Measurements from ENCODE around the gene ARPC5L. TPM values are rescaled to one million over a fixed set of nuclear protein-coding genes. Genes with fewer than 3 reads are reported as not detected.
"Not testable (repeated sequence)": the region's sequence is repeated elsewhere in the genome, so short reads cannot be mapped to it uniquely, and the experiment has no call there.

Gene ARPC5L
- total RNA-seq, 2 experiments from 2014 or later, result 116 to 121 TPM

DNA sequence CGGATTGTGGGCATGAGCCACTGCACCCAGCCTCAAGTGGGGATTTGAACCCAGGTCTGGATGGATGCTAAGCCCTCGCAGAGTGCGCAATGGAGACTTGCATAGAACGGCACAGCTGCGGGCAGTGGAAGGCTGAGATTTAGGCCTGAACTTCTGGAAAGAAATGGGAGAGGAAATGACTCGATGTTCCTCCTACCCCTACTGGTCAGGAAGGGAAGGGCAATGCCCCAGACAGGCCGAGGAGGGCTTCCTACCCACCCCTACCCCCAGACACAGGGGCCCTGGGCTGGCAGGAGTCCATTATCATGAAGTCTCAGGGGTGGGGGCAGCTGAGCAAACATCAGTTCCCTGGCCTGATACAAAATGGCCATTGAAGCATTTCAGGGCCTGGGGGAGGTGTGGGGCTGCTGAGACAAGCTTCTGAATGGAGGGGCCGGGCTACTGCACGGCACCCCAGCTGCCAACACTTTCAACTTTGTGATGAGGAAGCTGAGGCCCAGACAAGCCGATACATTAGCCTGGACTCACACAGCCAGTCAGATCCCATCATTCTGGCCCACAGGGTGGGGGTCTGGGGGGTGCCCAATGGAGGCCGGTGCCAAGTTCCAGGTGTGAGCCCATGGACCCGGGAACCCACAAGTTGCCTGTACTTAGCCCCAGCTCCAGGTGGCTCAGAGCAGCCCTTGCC is 22.2 kb upstream of the ARPC5L start:
- ChIA-PET POLR2A (no interaction called here), CTCF (interaction anchor here (4.1 kb wide), 1 partner anchor 13 kb away, joined by 21 read pairs; the partner anchor contains the start of gene WDR38)

DNA sequence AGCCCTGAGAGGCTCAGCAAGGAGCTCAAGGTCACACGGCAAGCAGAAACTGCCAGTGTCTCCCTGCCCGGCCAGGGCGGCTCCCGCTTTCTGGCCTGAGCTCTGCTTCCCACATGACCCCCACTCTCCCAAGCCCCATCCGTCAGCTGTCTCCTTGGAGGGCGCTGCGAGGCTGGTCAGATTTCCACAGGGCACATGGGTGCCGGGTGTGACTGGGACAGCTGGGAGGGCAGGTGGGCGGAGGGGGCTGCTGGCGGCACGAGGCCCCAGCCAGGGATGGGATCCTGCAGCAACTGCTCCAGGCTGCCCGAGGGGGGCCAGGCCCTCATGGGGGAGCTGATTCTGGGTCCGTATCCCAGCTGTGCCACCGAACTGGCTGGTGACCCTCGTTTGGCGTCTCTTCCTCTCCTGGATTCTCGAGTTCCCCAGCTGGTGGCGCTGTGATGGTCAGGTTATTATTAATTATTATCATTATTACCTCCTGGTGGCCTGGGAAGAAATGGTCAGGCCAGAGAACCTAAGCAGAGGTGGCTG is 21.6 kb upstream of the ARPC5L start:
- POLR2A ChIA-PET, result no interaction called here
- CTCF ChIA-PET, result interaction anchor here (1.3 to 4.1 kb wide), 3 partner anchors 12 to 61 kb away, joined by 4 to 21 read pairs (median 6); partner anchors contain the start of gene WDR38

DNA sequence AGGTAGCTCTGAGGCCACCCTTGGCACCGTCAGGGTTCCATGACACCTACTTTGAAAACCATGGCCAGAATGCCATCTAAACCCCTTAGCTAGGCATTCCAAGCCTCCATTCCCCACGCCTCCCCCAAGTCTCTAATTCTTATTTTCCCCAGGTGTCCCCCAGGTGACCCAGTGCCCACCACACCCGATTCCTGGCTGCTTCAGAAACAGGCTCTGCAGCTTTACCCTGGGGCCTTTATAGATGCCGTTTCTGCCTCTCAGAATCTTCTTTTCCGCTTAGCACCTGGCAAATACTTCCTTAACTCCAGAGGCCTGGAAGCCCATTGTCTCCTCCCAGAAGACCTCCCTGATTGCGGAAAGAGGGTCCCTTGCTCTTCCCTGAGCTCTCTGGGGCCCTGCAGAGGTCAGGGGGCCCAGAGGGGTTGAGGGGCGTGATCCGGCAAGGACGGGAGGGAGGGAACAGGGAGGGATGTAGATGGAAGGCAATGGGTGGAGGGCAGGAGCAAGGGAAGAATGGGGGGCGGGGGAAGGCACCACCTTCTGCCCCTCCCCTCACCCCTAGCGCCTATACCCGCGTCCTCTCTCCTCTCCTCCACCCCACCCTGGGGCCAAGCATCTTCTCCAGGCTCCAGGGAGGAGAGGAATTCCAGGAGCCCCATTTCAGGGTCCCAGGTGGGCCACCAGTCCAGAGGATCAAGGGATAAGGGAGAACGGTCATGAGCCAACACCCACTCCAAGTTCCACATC is 20.7 kb upstream of the ARPC5L start:
- ChIA-PET POLR2A (no interaction called here), CTCF (interaction anchor here (1.3 to 4.1 kb wide), 3 partner anchors 12 to 62 kb away, joined by 4 to 21 read pairs (median 6); partner anchors contain the start of gene WDR38)

DNA sequence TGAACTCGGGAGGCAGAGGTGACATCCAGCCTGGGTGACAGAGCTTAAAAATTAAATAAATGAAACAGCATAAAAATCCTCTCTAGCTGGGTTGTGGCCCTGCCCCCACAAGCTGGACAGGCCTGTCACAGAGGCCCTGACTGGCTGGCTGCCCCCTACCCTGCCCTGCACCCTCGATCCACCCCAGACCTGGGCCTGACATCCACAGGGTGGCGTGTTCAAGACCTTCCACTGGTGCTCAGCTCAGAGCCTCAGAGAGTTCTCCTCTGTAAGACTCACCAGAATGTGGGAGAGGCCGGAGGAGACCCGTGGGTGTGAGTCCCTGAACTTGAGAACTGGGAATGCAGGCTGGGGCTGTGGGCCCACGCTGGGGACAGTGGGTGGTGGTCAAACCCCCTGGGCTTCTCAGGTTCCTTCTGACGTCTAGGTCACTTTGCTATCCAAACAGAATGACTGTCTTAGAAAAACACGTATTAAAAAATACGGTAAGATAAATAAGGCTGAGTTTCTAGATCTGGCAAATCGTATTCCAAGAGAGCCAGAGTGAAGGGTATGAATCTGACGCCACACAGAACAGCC is 18.4 kb upstream of the ARPC5L start:
- POLR2A ChIA-PET, result no interaction called here

DNA sequence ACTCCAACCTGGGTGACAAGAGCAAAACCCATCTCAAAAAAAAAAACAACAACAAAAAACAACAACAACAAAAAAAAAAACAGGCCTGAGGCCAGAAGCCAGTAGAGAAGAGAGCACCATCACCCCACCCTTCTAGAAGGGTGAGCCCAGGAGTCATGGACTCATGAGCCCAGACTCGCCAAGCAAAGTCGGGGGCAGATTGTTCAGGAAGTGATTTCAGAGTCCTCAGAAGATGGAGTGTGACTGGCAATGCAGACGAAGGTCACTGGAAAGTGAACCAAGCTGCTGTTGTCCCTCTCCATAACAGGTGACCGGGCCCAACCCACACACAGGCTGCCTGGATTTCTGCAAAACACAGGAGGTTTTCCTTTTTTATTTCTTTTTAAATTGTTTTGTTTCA is 17.6 kb upstream of the ARPC5L start:
- ChIA-PET POLR2A (no interaction called here), CTCF (interaction anchor here (19.3 kb wide), 1 partner anchor 70 kb away, joined by 346 read pairs; the partner anchor contains the start of genes NR6A1 and OLFML2A)

More for the DNA sequence above, 18.4 kb upstream of the ARPC5L start:
- CTCF ChIA-PET, result no interaction called here

DNA sequence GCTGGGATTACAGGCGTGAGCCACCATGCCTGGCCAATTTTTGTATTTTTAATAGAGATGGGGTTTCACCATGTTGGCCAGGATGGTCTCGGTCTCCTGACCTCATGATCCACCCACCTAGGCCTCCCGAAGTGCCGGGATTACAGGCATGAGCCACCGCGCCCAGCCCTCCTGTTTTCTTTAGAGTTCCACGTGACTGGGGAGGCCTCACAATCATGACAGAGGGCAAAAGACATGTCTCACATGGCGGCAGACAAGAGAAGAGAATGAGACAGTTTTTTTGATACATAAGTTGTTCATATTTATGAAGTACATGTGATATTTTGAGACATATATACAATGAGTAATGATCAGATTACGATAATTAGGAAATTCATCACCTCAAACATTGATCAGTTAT is 15.5 kb upstream of the ARPC5L start:
- CTCF ChIA-PET, result interaction anchor here (0.9 to 19.3 kb wide), 2 partner anchors 10 to 72 kb away, joined by 3 to 346 read pairs; partner anchors contain the start of genes NR6A1 and OLFML2A
- POLR2A ChIA-PET, result not testable (repeated sequence)

DNA sequence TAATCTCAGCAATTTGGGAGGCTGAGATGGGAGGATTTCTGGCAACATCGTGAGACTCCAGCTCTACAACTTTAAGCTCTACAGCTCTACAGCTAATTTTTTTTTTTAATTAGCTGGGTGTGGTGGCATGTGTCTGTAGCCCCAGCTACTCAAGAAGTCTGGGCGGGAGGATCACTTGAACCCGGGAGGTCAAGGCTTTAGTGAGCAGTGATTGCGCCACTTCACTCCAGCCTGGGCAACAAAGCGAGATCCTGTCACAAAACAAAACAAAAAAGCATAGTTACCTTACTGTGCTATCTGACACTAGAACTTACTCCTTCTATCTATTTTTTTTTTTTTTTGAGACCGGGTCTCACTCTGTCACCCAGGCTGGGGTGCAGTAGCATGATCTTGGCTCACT is 15.0 kb upstream of the ARPC5L start:
- ChIA-PET POLR2A (no interaction called here), CTCF (interaction anchor here (0.9 to 19.3 kb wide), 2 partner anchors 9 to 73 kb away, joined by 3 to 346 read pairs; partner anchors contain the start of genes NR6A1 and OLFML2A)

DNA sequence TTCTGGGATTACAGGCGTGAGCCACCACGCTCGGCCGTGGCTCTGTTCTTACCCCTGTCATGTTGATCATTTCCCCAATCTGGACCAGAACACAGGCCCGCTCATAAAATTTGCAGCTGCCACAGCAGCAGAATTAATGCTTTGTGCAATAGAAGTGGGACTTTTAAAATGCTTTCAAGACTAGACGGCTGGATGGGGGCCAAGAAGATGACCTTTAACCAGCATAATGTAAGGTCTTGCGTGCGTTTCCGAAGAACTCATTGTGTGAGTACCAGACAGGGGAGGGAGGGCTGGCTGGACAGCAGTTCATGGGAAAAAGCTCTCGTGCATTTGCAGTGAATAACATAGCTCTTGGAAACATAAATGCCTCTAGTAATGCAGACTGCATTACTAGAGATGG is 12.1 kb upstream of the ARPC5L start:
- ChIA-PET CTCF (interaction anchor here (19.3 kb wide), 1 partner anchor 75 kb away, joined by 346 read pairs; the partner anchor contains the start of genes NR6A1 and OLFML2A), POLR2A (no interaction called here)

DNA sequence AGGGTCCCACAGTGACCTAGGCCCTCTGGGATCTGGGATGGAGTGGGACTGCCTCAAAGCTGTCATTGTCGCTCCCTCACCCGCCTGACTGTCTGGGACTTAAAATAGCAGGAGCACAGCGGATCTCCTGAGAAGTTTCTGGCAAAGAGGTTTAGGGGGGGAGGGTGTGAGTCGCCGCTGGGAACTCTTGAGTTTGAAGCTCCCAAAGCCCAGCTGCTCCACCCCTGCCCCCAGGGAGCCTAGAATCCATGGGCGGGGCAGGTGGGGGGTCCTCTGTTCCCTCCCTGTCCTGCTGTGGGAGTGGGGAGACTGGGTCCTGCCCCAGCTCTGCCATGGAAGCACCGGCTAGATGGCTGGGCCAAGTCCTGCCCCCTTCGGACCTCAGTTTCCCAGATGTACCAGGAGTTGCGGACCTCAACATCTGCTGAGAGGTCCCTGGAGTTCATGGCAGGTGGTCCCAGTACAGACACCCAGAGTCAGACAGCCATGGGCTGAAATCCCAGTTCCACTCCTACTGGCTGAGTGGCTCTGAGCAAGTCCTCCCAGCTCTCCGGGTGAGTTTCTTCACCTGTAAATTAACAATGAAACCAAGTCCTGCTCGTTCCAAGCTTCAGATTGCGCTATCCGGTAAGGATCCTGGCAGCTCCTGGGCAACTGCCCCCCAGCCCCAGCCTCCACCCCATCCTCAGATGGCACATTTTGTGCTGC is 9.7 kb upstream of the ARPC5L start:
- ChIA-PET CTCF (interaction anchor here (0.7 to 19.3 kb wide), 19 partner anchors 10 to 386 kb away, joined by 3 to 346 read pairs (median 5); partner anchors contain the start of genes NR6A1 and OLFML2A), POLR2A (interaction anchor here (0.6 to 1.0 kb wide), 4 partner anchors 10 to 517 kb away, joined by 3 to 4 read pairs (median 4); partner anchors contain the start of genes ARPC5L and HSPA5)

DNA sequence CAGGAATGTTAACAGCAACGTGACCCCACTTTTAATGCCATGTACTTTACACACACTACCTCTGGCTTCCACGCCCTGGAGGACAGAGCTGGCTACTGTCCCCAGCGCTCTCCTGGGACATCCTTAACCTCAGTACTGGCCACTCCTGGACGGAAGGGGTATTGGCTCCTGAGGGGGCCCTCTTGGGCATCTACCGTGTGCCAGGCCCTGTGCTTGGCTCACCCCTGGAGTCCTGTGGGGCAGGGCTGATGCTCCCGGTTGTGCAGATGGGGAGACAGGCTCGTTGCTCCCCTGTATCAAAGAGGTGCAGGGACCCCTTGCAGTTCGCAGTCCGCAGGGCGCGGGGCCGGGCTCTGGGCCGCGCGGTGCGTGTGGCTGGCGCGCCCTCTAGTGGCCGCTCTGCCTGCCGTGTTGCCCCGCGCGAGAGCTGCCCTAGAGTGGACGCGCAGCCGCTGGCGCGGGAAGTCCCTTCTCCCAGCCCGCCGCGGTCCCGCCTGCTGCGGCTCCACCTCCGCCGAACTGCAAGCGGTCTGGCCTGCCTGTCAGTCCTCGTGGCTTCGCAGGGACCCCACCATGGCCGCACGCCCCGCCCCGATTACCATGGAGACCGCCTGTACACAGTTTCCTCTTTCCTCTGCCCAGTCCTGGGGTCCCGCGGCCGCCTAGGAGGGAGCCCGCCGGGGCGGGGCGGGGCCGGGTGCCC is 8.9 kb upstream of the ARPC5L start, which contains the start of gene WDR38:
WDR38 (plus strand) TSS at position 632 of the 703 bp plus-strand sequence. CDS start 72 bp downstream, outside the sequence.
- POLR2A ChIA-PET, result interaction anchor here (0.6 to 1.4 kb wide), 5 partner anchors 9 to 388 kb away, joined by 3 to 7 read pairs (median 4); partner anchors contain the start of genes ARPC5L and HSPA5
- CTCF ChIA-PET, result interaction anchor here (0.6 to 19.3 kb wide), 29 partner anchors 8 to 385 kb away, joined by 3 to 346 read pairs (median 4); partner anchors contain the start of genes NR6A1 and OLFML2A

DNA sequence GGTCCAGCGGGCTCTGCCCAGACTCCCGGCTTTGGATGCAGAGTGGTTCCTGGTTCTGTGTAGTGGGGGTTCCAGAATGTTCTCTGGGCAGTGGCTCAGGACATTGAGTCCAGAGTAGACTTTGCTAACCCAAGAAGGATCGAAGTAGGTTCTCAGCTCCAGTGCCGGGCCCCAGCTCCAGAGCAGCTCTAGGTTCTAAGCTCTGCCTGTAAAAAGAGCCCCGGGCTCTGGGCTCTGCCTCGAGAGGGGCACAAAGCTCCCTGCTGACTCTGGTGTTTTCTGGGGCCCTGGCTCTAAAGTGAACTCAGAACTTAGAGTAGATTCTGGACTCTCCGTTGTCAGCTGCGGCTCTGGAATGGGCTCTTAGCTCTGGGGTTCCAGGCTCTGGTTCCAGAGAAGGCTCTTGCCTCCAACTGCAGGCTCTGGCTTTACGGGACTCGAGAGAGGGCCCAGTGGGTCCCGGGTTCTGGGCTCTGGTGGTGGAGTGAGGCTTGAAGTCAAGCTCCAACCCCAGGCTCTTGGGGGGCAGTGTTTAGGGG is 8.3 kb upstream of the ARPC5L start:
- ChIA-PET CTCF (interaction anchor here (0.6 to 19.3 kb wide), 22 partner anchors 8 to 384 kb away, joined by 3 to 346 read pairs (median 4); partner anchors contain the start of genes NR6A1 and OLFML2A), POLR2A (interaction anchor here (1.0 to 1.4 kb wide), 3 partner anchors 9 to 388 kb away, joined by 3 to 4 read pairs (median 4); partner anchors contain the start of genes ARPC5L and HSPA5)

DNA sequence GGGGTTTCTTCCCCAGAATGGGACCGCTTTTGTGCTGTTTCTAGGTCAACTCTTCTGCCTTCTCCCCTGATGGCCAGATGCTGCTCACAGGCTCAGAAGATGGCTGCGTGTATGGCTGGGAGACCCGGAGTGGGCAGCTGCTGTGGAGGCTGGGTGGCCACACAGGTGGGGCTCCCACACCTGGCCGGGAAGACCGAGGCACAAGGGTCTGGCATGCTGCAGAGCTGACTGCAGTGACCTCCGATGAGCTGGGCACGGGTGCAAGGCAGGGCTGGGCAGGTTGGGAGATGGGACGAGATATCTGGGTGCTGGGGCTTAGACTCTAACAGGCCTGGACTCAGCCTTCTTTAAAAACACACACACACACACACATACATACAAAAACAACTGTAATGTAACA is 7.8 kb upstream of the ARPC5L start:
- POLR2A ChIA-PET, result interaction anchor here (1.4 to 2.0 kb wide), 2 partner anchors 15 to 81 kb away, joined by 3 to 7 read pairs; no protein-coding TSS in a partner anchor
- CTCF ChIA-PET, result interaction anchor here (1.0 to 19.3 kb wide), 12 partner anchors 9 to 297 kb away, joined by 3 to 346 read pairs (median 8); partner anchors contain the start of genes NR6A1 and OLFML2A

DNA sequence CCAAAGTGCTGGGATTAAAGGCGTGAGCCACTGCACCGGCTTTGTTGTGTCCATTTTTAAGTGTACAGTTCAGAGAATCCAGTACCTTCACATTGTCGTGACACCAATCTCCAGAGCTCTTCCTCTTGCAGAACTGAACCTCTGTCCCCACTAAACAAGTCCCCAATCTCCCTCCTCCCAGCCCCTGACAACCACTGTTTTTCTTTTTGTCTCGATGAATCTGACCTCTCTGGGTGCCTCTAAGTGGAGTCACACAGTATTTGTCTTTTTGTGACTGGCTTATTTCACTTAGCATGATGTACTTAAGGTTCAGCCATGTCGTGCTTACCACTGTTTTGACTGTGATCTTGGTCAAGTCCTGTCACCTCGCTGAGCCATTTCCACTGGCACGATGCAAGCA is 7.1 kb upstream of the ARPC5L start:
- CTCF ChIA-PET, result interaction anchor here (0.6 to 19.3 kb wide), 5 partner anchors 18 to 1666 kb away, joined by 5 to 346 read pairs (median 16); partner anchors contain the start of genes NR6A1 and OLFML2A
- POLR2A ChIA-PET, result interaction anchor here (0.6 to 2.0 kb wide), 2 partner anchors 14 to 174 kb away, joined by 4 to 7 read pairs; no protein-coding TSS in a partner anchor

DNA sequence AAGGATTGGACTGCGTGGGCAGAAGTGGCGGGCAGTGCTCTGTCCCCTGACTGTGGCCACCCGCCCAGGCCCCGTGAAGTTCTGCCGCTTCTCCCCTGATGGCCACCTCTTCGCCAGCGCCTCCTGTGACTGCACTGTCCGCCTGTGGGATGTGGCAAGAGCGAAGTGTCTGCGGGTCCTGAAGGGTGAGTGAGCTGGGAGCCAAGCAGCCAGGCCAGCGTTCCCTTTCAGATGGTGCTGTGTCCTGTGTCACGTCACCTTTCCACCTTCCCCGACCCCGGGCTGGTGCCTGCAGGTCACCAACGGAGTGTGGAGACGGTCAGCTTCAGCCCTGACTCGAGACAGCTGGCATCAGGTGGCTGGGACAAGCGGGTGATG is 6.4 kb upstream of the ARPC5L start:
- POLR2A ChIA-PET, result interaction anchor here (0.5 to 2.0 kb wide), 3 partner anchors 13 to 91 kb away, joined by 3 to 7 read pairs (median 4); no protein-coding TSS in a partner anchor
- CTCF ChIA-PET, result interaction anchor here (1.9 to 19.3 kb wide), 2 partner anchors 39 to 81 kb away, joined by 5 to 346 read pairs; partner anchors contain the start of genes NR6A1 and OLFML2A

DNA sequence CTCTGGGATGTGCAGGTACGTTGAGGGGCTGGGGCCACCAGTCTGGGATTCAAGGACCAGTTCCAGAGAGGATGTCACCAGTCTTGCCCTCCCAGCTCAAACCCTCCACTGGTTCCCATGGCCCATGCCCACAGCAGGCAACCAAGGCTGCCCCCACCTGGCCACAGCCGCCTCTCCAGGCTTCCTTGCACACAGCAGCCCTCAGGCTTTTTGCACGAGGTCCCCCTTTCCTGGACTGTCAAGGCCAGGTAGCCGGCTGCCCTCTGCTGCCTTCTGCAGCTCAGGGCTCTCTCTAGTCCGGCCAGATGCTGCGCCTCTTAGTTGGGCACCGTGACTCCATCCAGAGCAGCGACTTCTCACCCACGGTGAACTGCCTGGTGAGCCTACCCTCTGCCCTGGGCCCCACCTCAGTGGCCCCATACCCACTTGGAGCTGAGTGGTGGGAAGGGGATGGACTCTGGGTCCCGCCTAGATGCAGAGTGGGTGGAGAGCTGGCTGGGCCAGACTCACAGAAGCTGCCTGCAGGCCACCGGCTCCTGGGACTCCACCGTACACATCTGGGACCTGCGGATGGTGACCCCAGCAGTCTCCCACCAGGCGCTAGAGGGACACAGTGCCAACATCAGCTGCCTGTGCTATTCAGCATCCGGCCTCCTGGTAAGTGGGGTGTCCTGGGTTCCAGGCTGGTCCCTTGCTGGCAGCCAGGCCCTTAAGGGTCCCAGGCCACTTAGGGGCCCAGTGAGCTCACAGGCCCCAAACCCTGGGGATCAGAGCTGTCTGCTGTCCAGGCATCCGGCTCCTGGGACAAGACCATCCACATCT is 5.8 kb upstream of the ARPC5L start:
- POLR2A ChIA-PET, result interaction anchor here (0.5 to 2.0 kb wide), 5 partner anchors 13 to 106 kb away, joined by 3 to 7 read pairs (median 4); no protein-coding TSS in a partner anchor
- CTCF ChIA-PET, result interaction anchor here (0.6 to 19.3 kb wide), 4 partner anchors 9 to 82 kb away, joined by 3 to 346 read pairs (median 4); partner anchors contain the start of genes NR6A1 and OLFML2A
